Measurements from ENCODE around the gene IFT88. TPM values are rescaled to one million over a fixed set of nuclear protein-coding genes. Genes with fewer than 3 reads are reported as not detected.

IFT88 gene
- total and polyA plus RNA-seq, 4 donors: 7.1 to 18.7 (median 10.5) TPM

DNA sequence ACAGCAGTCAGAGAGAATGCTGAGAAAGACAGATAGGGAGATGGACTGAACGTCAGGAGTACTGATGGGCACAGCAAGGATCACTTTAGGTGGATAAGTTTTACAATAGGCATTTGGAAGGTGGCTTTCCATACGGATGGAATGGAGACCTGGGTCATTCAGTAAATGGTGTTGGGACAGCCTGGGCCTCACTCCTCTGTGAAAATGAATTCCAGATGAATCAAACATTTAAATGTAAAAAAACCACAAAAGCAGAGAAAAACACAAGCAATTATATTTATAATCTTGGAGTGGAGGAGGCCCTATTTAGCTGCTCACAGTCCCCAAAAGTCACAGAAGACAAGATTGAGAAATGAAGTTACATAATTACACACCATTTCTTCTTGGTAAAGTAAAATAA, 141.3 kb downstream of the IFT88 start:
- Histone ChIP-seq H3K27me3 (ENCODE audit: control insufficient read depth in 4 of 4, insufficient read depth in 4 of 4, low read length in 3 of 4) (no peaks in the 10 kb centered on the region), H3K4me3 (ENCODE audit: low read depth in 1 of 3, low read length in 3 of 3) (no peak overlapping the region), H3K27ac (ENCODE audit: low read depth in 1 of 2, low read length in 2 of 2) (no peak overlapping the region), H3K9me3 (ENCODE audit: control insufficient read depth in 4 of 4, low read length in 3 of 4) (no peaks in the 10 kb centered on the region), H3K9ac (ENCODE audit: low read depth in 1 of 2, low read length in 2 of 2) (no peak overlapping the region), H3K4me1 (ENCODE audit: control insufficient read depth in 4 of 4, insufficient read depth in 4 of 4, low read length in 3 of 4) (peaks cover 0 to 11% (median 8%) of the 10 kb centered on the region in 4 donors), H3K36me3 (ENCODE audit: control insufficient read depth in 4 of 4, insufficient read depth in 3 of 4, low read depth in 1 of 4, low read length in 3 of 4) (no peaks in the 10 kb centered on the region)
- 87% methylated on average over 2 of the region's 2 CpGs for WGBS
- DNase-seq (ENCODE audit: low spot score): no peak
- no peak for TF ChIP-seq HNF4A (conservative IDR thresholded peaks at IDR 0.05)

DNA sequence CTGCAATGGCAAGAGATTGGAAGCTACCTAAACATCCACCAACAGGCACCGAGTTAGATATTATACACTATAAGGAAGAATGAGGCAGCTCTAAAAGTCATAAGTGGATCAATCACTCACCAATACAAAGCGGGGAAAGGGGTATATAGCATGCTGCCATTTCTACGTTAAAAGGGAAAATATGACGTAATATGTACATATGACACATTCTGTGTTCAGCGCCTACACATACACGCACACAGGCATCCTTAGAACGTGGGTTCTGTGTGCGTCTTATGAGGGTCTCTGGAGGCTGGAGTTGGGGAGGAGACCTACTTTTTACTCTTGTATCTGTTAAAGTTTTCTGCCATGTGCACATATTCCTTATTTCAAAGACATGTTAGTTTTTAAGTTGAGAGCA, 142.4 kb downstream of the IFT88 start:
- TF ChIP-seq, protein P1, sequence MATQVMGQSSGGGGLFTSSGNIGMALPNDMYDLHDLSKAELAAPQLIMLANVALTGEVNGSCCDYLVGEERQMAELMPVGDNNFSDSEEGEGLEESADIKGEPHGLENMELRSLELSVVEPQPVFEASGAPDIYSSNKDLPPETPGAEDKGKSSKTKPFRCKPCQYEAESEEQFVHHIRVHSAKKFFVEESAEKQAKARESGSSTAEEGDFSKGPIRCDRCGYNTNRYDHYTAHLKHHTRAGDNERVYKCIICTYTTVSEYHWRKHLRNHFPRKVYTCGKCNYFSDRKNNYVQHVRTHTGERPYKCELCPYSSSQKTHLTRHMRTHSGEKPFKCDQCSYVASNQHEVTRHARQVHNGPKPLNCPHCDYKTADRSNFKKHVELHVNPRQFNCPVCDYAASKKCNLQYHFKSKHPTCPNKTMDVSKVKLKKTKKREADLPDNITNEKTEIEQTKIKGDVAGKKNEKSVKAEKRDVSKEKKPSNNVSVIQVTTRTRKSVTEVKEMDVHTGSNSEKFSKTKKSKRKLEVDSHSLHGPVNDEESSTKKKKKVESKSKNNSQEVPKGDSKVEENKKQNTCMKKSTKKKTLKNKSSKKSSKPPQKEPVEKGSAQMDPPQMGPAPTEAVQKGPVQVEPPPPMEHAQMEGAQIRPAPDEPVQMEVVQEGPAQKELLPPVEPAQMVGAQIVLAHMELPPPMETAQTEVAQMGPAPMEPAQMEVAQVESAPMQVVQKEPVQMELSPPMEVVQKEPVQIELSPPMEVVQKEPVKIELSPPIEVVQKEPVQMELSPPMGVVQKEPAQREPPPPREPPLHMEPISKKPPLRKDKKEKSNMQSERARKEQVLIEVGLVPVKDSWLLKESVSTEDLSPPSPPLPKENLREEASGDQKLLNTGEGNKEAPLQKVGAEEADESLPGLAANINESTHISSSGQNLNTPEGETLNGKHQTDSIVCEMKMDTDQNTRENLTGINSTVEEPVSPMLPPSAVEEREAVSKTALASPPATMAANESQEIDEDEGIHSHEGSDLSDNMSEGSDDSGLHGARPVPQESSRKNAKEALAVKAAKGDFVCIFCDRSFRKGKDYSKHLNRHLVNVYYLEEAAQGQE (IDR thresholded peaks at IDR 0.05): no peak
- TF ChIP-seq HNF4A (conservative IDR thresholded peaks at IDR 0.05) (no peak), TAF1 (conservative IDR thresholded peaks at IDR 0.05) (no peak), JUND (IDR thresholded peaks at IDR 0.05) (no peak), FOXA2 (IDR thresholded peaks at IDR 0.05) (no peak), RXRA (IDR thresholded peaks at IDR 0.05) (no peak), EGR1 (IDR thresholded peaks at IDR 0.05; ENCODE audit: low read depth in 2 of 2) (no peak), SP1 (IDR thresholded peaks at IDR 0.05) (no peak), GABPA (IDR thresholded peaks at IDR 0.05 in 1 of 2, conservative IDR thresholded peaks at IDR 0.05 in 1 of 2) (no peak), YY1 (IDR thresholded peaks at IDR 0.05) (no peak), NR2F2 (IDR thresholded peaks at IDR 0.05) (no peak), HNF4G (IDR thresholded peaks at IDR 0.05) (no peak), FOXA1 (IDR thresholded peaks at IDR 0.05) (no peak), RAD21 (IDR thresholded peaks at IDR 0.05) (no peak)
- TF ChIP-seq, protein P2, sequence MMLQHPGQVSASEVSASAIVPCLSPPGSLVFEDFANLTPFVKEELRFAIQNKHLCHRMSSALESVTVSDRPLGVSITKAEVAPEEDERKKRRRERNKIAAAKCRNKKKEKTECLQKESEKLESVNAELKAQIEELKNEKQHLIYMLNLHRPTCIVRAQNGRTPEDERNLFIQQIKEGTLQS (IDR thresholded peaks at IDR 0.05): no peak
- TF ChIP-seq, protein P3, sequence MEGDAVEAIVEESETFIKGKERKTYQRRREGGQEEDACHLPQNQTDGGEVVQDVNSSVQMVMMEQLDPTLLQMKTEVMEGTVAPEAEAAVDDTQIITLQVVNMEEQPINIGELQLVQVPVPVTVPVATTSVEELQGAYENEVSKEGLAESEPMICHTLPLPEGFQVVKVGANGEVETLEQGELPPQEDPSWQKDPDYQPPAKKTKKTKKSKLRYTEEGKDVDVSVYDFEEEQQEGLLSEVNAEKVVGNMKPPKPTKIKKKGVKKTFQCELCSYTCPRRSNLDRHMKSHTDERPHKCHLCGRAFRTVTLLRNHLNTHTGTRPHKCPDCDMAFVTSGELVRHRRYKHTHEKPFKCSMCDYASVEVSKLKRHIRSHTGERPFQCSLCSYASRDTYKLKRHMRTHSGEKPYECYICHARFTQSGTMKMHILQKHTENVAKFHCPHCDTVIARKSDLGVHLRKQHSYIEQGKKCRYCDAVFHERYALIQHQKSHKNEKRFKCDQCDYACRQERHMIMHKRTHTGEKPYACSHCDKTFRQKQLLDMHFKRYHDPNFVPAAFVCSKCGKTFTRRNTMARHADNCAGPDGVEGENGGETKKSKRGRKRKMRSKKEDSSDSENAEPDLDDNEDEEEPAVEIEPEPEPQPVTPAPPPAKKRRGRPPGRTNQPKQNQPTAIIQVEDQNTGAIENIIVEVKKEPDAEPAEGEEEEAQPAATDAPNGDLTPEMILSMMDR (IDR thresholded peaks at IDR 0.05; ENCODE audit: low read depth, low read length, missing input control): no peak
- TF ChIP-seq, protein P4, sequence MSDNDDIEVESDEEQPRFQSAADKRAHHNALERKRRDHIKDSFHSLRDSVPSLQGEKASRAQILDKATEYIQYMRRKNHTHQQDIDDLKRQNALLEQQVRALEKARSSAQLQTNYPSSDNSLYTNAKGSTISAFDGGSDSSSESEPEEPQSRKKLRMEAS (IDR thresholded peaks at IDR 0.05): no peak
- TF ChIP-seq, protein P5, sequence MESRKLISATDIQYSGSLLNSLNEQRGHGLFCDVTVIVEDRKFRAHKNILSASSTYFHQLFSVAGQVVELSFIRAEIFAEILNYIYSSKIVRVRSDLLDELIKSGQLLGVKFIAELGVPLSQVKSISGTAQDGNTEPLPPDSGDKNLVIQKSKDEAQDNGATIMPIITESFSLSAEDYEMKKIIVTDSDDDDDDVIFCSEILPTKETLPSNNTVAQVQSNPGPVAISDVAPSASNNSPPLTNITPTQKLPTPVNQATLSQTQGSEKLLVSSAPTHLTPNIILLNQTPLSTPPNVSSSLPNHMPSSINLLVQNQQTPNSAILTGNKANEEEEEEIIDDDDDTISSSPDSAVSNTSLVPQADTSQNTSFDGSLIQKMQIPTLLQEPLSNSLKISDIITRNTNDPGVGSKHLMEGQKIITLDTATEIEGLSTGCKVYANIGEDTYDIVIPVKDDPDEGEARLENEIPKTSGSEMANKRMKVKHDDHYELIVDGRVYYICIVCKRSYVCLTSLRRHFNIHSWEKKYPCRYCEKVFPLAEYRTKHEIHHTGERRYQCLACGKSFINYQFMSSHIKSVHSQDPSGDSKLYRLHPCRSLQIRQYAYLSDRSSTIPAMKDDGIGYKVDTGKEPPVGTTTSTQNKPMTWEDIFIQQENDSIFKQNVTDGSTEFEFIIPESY (IDR thresholded peaks at IDR 0.05): no peak
- Histone ChIP-seq H3K9me3 (ENCODE audit: control insufficient read depth in 4 of 4, low read length in 3 of 4) (no peaks in the 10 kb centered on the region), H3K4me3 (ENCODE audit: low read depth in 1 of 3, low read length in 3 of 3) (no peak overlapping the region), H3K27me3 (ENCODE audit: control insufficient read depth in 4 of 4, insufficient read depth in 4 of 4, low read length in 3 of 4) (no peaks in the 10 kb centered on the region), H3K4me1 (ENCODE audit: control insufficient read depth in 4 of 4, insufficient read depth in 4 of 4, low read length in 3 of 4) (peaks cover 0 to 8% (median 6%) of the 10 kb centered on the region in 4 donors), H3K9ac (ENCODE audit: low read depth in 1 of 2, low read length in 2 of 2) (no peak overlapping the region), H3K27ac (ENCODE audit: low read depth in 1 of 2, low read length in 2 of 2) (no peak overlapping the region), H3K36me3 (ENCODE audit: control insufficient read depth in 4 of 4, insufficient read depth in 3 of 4, low read depth in 1 of 4, low read length in 3 of 4) (no peaks in the 10 kb centered on the region)
- 85% methylated on average over 8 of the region's 8 CpGs for WGBS
- DNase-seq (ENCODE audit: low spot score): no peak

Measured in liver (tissue), 9 donors.